GM18873 (cell line): Measurements from ENCODE around the gene GSG1L.
"Not testable (repeated sequence)": the region's sequence is repeated elsewhere in the genome, so short reads cannot be mapped to it uniquely, and the experiment has no call there.

Experiments used
- ATAC-seq: cut with Tn5 transposase; IDR thresholded peaks from one replicate; pipeline ENCODE4 v1.9.1; 2021; ENCODE audit warnings: mild to moderate bottlenecking, moderate library complexity, moderate number of reproducible peaks; ENCODE audit not compliant: unreplicated experiment, low FRiP score

Gene GSG1L

GRCh38 chr16:27961296-27961620 is 102.3 kb downstream of the GSG1L start:
- no peak for ATAC-seq

- ATAC-seq: no peak
Observed at GRCh38 chr16:27960619-27961295, 102.8 kb downstream of the GSG1L start.

GRCh38 chr16:27959914-27960313 is 103.6 kb downstream of the GSG1L start:
- no peak for ATAC-seq

GRCh38 chr16:27954191-27954590 is 109.3 kb downstream of the GSG1L start:
- ATAC-seq: no peak

GRCh38 chr16:27952811-27953210 is 110.7 kb downstream of the GSG1L start:
- no peak for ATAC-seq

- no peak for ATAC-seq
Observed at GRCh38 chr16:27951489-27952120, 111.9 kb downstream of the GSG1L start.

GRCh38 chr16:27950206-27950887 is 113.2 kb downstream of the GSG1L start:
- ATAC-seq: no peak

GRCh38 chr16:27947696-27948095 is 115.8 kb downstream of the GSG1L start:
- ATAC-seq: no peak

- ATAC-seq: no peak
Observed at GRCh38 chr16:27945233-27945973, 118.1 kb downstream of the GSG1L start.

GRCh38 chr16:27943766-27944165 is 119.7 kb downstream of the GSG1L start:
- no peak for ATAC-seq

- not testable (repeated sequence) for ATAC-seq
Observed at GRCh38 chr16:27942071-27942470, 121.4 kb downstream of the GSG1L start.

- no peak for ATAC-seq
Observed at GRCh38 chr16:27935076-27935475, 128.4 kb downstream of the GSG1L start.

- ATAC-seq: no peak
Observed at GRCh38 chr16:27932542-27933135, 130.9 kb downstream of the GSG1L start.

- no peak for ATAC-seq
Observed at GRCh38 chr16:27929818-27930217, 133.7 kb downstream of the GSG1L start.

GRCh38 chr16:27928542-27928941 is 135.0 kb downstream of the GSG1L start:
- ATAC-seq: no peak

- no peak for ATAC-seq
Observed at GRCh38 chr16:27927266-27927901, 136.1 kb downstream of the GSG1L start.

GRCh38 chr16:27925612-27926011 is 137.9 kb downstream of the GSG1L start:
- no peak for ATAC-seq

- no peak for ATAC-seq
Observed at GRCh38 chr16:27924411-27925118, 138.9 kb downstream of the GSG1L start.

GRCh38 chr16:27923751-27924150 is 139.8 kb downstream of the GSG1L start:
- ATAC-seq: no peak

GRCh38 chr16:27922433-27922832 is 141.1 kb downstream of the GSG1L start:
- no peak for ATAC-seq
